K562 (cell line): ENCODE measurements around the gene GALNT9. TPM values are rescaled to one million over a fixed set of nuclear protein-coding genes. Genes with fewer than 3 reads are reported as not detected.

ENCODE experiments used
- ATAC-seq: fragments of 200-7000 bp; cut with Tn5 transposase; 3 replicates; pipeline ENCODE4 v1.9.1; 2020; ENCODE audit warnings: moderate library complexity
- BruUV-seq: library from RNA; stranded (reverse); fragments of 400-500 nt; replicated peaks from 2 replicates; lab custom pipeline; 2021; lab: Mats Ljungman, UMichigan
- CTCF ChIA-PET: fragments of 300-600 bp; formaldehyde crosslinking; extraction: SDS; loops from one replicate; lab custom pipeline; 2021; ENCODE audit warnings: low intra/inter-chr PET ratio; lab: Yijun Ruan, JAX
- POLR2A ChIA-PET: fragments of 300-600, 350-650 bp; sonication (Branson Sonifier 250); formaldehyde crosslinking; extraction: SDS; loops from one replicate; lab custom pipeline; 2021; ENCODE audit warnings: antibody characterized with exemption, inconsistent platforms; lab: Yijun Ruan, JAX
- DNase-seq, 4 experiments: peaks; one replicate each; pipeline versions ENCODE4 v3.0.0 to v3.0.0-alpha.2; 2011 to 2018; ENCODE audit warnings: low spot score in 3 of 4, mixed read lengths in 3 of 4; ENCODE audit errors: extremely low read depth in 1 of 4
- FAIRE-seq: peaks from 2 replicates; lab custom pipeline; 2011; peaks lifted over from hg19 to GRCh38; lab: Jason Lieb, UNC
- H2AFZ ChIP-seq: 2 replicates; pipeline ENCODE4 v1.6.0; 2011; ENCODE audit warnings: low read depth, low read length, control low read depth, inconsistent platforms
- H3K27ac ChIP-seq: fragments of 200-600 bp; 3 replicates; pipeline ENCODE4 v1.8.0; 2011; ENCODE audit warnings: low read depth, mild to moderate bottlenecking, control low read depth, inconsistent platforms, low read length, moderate library complexity, mixed read lengths; ENCODE audit errors: extremely low read depth
- H3K27me3 ChIP-seq, 2 experiments: fragments of 300-600 bp in 1 of 2; 2 replicates in 1 of 2; 3 replicates in 1 of 2; pipeline versions ENCODE4 v1.6.0 to v1.8.0; 2011; ENCODE audit warnings: inconsistent platforms in 2 of 2, low read length in 2 of 2, mild to moderate bottlenecking in 1 of 2, mixed read lengths in 1 of 2, moderate library complexity in 1 of 2; ENCODE audit not compliant: control insufficient read depth in 2 of 2, insufficient read depth in 2 of 2
- H3K36me3 ChIP-seq: fragments of 300-600 bp; 3 replicates; pipeline ENCODE4 v1.8.0; 2011; ENCODE audit warnings: mild to moderate bottlenecking, low read length, inconsistent platforms; ENCODE audit not compliant: control insufficient read depth, insufficient read depth
- H3K4me1 ChIP-seq, 2 experiments: fragments of 200-600 bp in 1 of 2; replicated peaks in 1 of 2; 2 replicates in 1 of 2; 3 replicates in 1 of 2; pipeline versions ENCODE4 v1.5.1 to v1.8.0; 2011; ENCODE audit warnings: inconsistent platforms in 2 of 2, low read length in 2 of 2, mild to moderate bottlenecking in 1 of 2, mixed read lengths in 1 of 2, moderate library complexity in 1 of 2; ENCODE audit not compliant: control insufficient read depth in 2 of 2, insufficient read depth in 2 of 2
- H3K4me2 ChIP-seq: 2 replicates; pipeline ENCODE4 v1.6.1; 2011; ENCODE audit warnings: low read length, control low read depth, inconsistent platforms, mixed read lengths; ENCODE audit not compliant: insufficient read depth
- H3K4me3 ChIP-seq: fragments of 200-600 bp; sonication (generic), shearing (Covaris generic); 2 replicates; pipeline ENCODE4 v1.5.1; 2016; ENCODE audit warnings: control low read depth, inconsistent platforms
- H3K79me2 ChIP-seq: fragments of 200-600 bp; 3 replicates; pipeline ENCODE4 v1.8.0; 2011; ENCODE audit warnings: low read length, inconsistent platforms; ENCODE audit not compliant: control insufficient read depth, insufficient read depth
- H3K9ac ChIP-seq, 2 experiments: 2 replicates each; pipeline versions ENCODE4 v1.6.0 to v1.6.1; 2011; ENCODE audit warnings: low read depth in 2 of 2, low read length in 2 of 2, control low read depth in 1 of 2, inconsistent platforms in 1 of 2, mild to moderate bottlenecking in 1 of 2, mixed read lengths in 1 of 2; ENCODE audit not compliant: insufficient read depth in 1 of 2
- H3K9me1 ChIP-seq: one replicate; pipeline ENCODE4 v1.6.0; 2011; ENCODE audit warnings: inconsistent platforms, mild to moderate bottlenecking, low read length, moderate library complexity; ENCODE audit not compliant: control insufficient read depth, insufficient read depth
- H3K9me3 ChIP-seq: replicated peaks from 2 replicates; pipeline ENCODE4 v1.5.1; 2011; ENCODE audit warnings: low read depth, low read length, inconsistent platforms; ENCODE audit not compliant: control insufficient read depth, insufficient read depth
- H4K20me1 ChIP-seq: replicated peaks from 2 replicates; pipeline ENCODE4 v1.6.1; 2011; ENCODE audit warnings: low read length, inconsistent platforms, mixed read lengths; ENCODE audit not compliant: control insufficient read depth, insufficient read depth
- C11orf30 ChIP-seq: fragments of 450-650 bp; IDR thresholded peaks from 2 replicates; pipeline ENCODE4 v1.6.1; 2016; ENCODE audit warnings: low read depth, mild to moderate bottlenecking
- MCM2 ChIP-seq: fragments of 450-650 bp; IDR thresholded peaks from 2 replicates; pipeline ENCODE4 v1.6.1; 2017; ENCODE audit warnings: low read depth, mild to moderate bottlenecking
- NFIC ChIP-seq: fragments of 450-650 bp; IDR thresholded peaks from 2 replicates; pipeline ENCODE4 v1.6.1; 2017; ENCODE audit warnings: mild to moderate bottlenecking, inconsistent platforms
- RNF2 ChIP-seq: sonication (generic); IDR thresholded peaks from 2 replicates; pipeline ENCODE4 v1.6.1; 2016
- TAL1 ChIP-seq: fragments of 450-650 bp; IDR thresholded peaks from 2 replicates; pipeline ENCODE4 v1.6.1; 2016; ENCODE audit warnings: mild to moderate bottlenecking
- WGBS: fragments of 100-300 bp; shearing (Covaris generic); methylation state at CpG from one replicate; pipeline ENCODE4 v1.1.6; 2016; ENCODE audit warnings: low coverage, mixed read lengths; ENCODE audit not compliant: insufficient coverage; ENCODE audit errors: missing lambda C conversion rate; 5-methylcytosine and 5-hydroxymethylcytosine counted together
- in situ Hi-C: fragments of 300-500 bp; cut with MboI; formaldehyde crosslinking; loops from 4 replicates; pipeline ENCODE4 v1.15.0; 2018; ENCODE audit warnings: inconsistent platforms, mixed read lengths
- intact Hi-C: fragments of 100-400 bp; cut with micrococcal nuclease; formaldehyde crosslinking; loops from 2 replicates; pipeline ENCODE4 v1.14.2; 2022
- polyA plus RNA-seq, 8 experiments: library from polyadenylated mRNA; depleted of rRNA in 4 of 8; stranded (reverse) in 5 of 8; unstranded in 3 of 8; fragments of >200 nt; fragmentation: Nextera tagmentation in 2 of 8; fragmentation: Illumina TruSeq in 1 of 8; extraction: Ambion mirVana in 2 of 8; extraction: Trizol in 1 of 8; gene quantifications; 2 replicates each; pipeline versions ENCODE4 v1.2.1 to v1.2.3, GENCODE V29; 2011 to 2014; ENCODE audit warnings: inconsistent platforms in 1 of 8, missing spikeins in 1 of 8
- total RNA-seq, 7 experiments: library from RNA; depleted of rRNA in 6 of 7; stranded (reverse); fragments of >200 nt in 6 of 7; fragmentation: Illumina TruSeq in 2 of 7; extraction: Trizol in 2 of 7; gene quantifications; 2 replicates each; pipeline versions ENCODE4 v1.2.1 to v1.2.3, GENCODE V29; 2011 to 2021; ENCODE audit warnings: low replicate concordance in 1 of 7

The GALNT9 gene
- total and polyA plus RNA-seq, 9 of the 15 experiments (the other 6 are each of a cell fraction or from before 2014, with no cell fraction given): not detected

DNA sequence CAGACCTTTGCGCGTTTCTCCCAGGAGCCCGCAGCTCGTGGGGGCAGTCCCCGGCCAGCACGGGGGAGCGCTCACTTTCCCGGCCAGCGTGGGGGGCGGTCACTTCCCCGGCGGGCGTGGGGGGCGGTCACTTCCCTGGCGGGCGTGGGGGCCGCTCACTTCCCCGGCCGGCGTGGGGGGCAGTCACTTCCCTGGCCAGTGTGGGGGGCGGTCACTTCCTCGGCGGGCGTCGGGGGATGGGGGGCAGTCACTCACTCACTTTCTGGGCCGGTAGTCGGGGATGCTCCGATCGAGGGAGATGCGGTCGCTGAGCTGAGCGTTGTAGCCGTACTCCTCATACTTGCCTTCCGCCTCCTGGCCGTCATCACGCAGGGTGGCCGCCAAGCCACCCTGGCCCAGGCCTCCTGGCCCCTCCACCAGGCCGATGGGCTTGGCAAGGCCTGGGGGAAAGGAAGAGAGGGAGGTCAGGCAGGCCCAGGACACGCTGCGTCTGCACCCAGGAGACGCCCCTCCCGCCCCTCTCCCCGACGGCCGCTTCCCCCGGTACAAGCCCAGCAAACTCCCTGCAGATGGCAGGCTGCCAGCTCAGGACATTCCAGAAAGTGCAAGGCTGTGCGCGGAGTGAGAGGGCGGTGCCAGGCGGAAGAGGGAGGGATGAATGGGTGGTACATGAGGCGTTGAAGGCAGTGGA lies 43.3 kb downstream of the GALNT9 start:
- no TSS peak for BruUV-seq
- H2AFZ ChIP-seq: no peak overlapping the region
- H3K27me3 ChIP-seq: peaks cover 21 to 68% of the 10 kb centered on the region in 2 experiments; a peak in 4 of 5 replicates
- H3K36me3 ChIP-seq: no peaks in the 10 kb centered on the region
- 4% methylated on average over 13 of the region's 51 CpGs for WGBS
- in situ Hi-C loops (no loop called here), intact Hi-C loops (no loop called here)
- FAIRE-seq (no peak), DNase-seq (no peak), ATAC-seq (no peak)
- peak; percentile 69 for TF ChIP-seq NFIC
- TF ChIP-seq C11orf30: no peak
- TF ChIP-seq MCM2: no peak
- no peak for TF ChIP-seq TAL1
- TF ChIP-seq RNF2: no peak
- H3K4me2 ChIP-seq: no peak overlapping the region
- H3K4me3 ChIP-seq: no peak overlapping the region
- ChIA-PET POLR2A (no interaction called here), CTCF (no interaction called here)
- H3K4me1 ChIP-seq: peaks cover 0 to 5% of the 10 kb centered on the region in 2 experiments; a peak in 2 of 5 replicates
- no peaks in the 10 kb centered on the region for H3K9me1 ChIP-seq
- H3K79me2 ChIP-seq: no peaks in the 10 kb centered on the region
- H4K20me1 ChIP-seq: no peaks in the 10 kb centered on the region
- H3K9me3 ChIP-seq: no peaks in the 10 kb centered on the region
- H3K27ac ChIP-seq: no peak overlapping the region
- no peak overlapping the region for H3K9ac ChIP-seq
